Left colon (tissue), 2 donors: ENCODE data around the gene POLR1E. TPM values are rescaled to one million over a fixed set of nuclear protein-coding genes. Genes with fewer than 3 reads are reported as not detected.

Experiments
- total RNA-seq, 2 donors: library from RNA; stranded (reverse); fragmentation: NEBNext Ultra II Directional; extraction: Animal tissue kit (Norgen Biotek cat#: 25700); gene quantifications; one replicate each; pipeline ENCODE4 v1.2.1, GENCODE V29; 2021
- donor health status: DM: no; HTN: no; CAD: no.
- donor health status: DM: yes; HTN: yes; CAD: no.

POLR1E gene
- total RNA-seq, 2 donors from 2014 or later = 8.5 to 11.4 TPM

Other genes starting within 250 kb of the POLR1E start
- gene GRHPR, start 63.3 kb upstream of the POLR1E start, total RNA-seq = 10 to 100 TPM; 70.4 to 78.4 TPM
- 1 to 10 TPM; 8.7 to 10.0 TPM for gene ZBTB5, start 20.5 kb upstream of the POLR1E start, total RNA-seq
- gene FBXO10, start 90.4 kb downstream of the POLR1E start, total RNA-seq = 1 to 10 TPM; 4.0 to 4.4 TPM
- gene TOMM5, start 106.6 kb downstream of the POLR1E start, total RNA-seq = 10 to 100 TPM; 49.1 to 58.5 TPM
- gene FRMPD1, start 165.0 kb downstream of the POLR1E start, total RNA-seq = under 1 TPM in 1 of 2 donors, not detected in 1; 0.06 TPM